Measurements from ENCODE around the gene EYS.

- TF ChIP-seq EZH2 (IDR thresholded peaks at IDR 0.05; ENCODE audit: insufficient read depth, poor library complexity, severe bottlenecking) (no peak), EZH2phosphoT487 (IDR thresholded peaks at IDR 0.05; ENCODE audit: insufficient read depth, low read depth) (no peak)
Measured at GRCh38 chr6:64084185-64084663, 1622.8 kb downstream of the EYS start.

All from GM23248 (cell line).